ENCODE results near the gene INS. TPM values are rescaled to one million over a fixed set of nuclear protein-coding genes. Genes with fewer than 3 reads are reported as not detected.
A peak's percentile ranks its signal among the peaks of the same experiment; 100 is the strongest.

The INS gene
- total RNA-seq, 1 donor from 2014 or later: not detected

- Mint-ChIP-seq H3K4me1 (peaks cover 28% of the 10 kb centered on the region), H3K27ac (peak overlapping the region; percentile 85), H3K9me3 (no peaks in the 10 kb centered on the region), H3K27me3 (ENCODE audit: low read depth) (peaks cover 71% of the 10 kb centered on the region), H3K4me3 (peak overlapping the region; percentile 73), H3K36me3 (no peaks in the 10 kb centered on the region)
- peak; percentile 68 to 78 for DNase-seq (ENCODE audit: low spot score in 2 of 2, unreplicated experiment in 2 of 2)
- TF ChIP-seq, protein P1, sequence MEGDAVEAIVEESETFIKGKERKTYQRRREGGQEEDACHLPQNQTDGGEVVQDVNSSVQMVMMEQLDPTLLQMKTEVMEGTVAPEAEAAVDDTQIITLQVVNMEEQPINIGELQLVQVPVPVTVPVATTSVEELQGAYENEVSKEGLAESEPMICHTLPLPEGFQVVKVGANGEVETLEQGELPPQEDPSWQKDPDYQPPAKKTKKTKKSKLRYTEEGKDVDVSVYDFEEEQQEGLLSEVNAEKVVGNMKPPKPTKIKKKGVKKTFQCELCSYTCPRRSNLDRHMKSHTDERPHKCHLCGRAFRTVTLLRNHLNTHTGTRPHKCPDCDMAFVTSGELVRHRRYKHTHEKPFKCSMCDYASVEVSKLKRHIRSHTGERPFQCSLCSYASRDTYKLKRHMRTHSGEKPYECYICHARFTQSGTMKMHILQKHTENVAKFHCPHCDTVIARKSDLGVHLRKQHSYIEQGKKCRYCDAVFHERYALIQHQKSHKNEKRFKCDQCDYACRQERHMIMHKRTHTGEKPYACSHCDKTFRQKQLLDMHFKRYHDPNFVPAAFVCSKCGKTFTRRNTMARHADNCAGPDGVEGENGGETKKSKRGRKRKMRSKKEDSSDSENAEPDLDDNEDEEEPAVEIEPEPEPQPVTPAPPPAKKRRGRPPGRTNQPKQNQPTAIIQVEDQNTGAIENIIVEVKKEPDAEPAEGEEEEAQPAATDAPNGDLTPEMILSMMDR (IDR thresholded peaks at IDR 0.05; ENCODE audit: unreplicated experiment): no peak
Measured at GRCh38 chr11:2137202-2138067, 23.6 kb downstream of the INS start.

GRCh38 chr11:2136952-2137201, 24.1 kb downstream of the INS start:
- no peaks in the 10 kb centered on the region for H3K9me3 Mint-ChIP-seq
- TF ChIP-seq, protein P1 (IDR thresholded peaks at IDR 0.05; ENCODE audit: unreplicated experiment): no peak
- peaks cover 26% of the 10 kb centered on the region for H3K4me1 Mint-ChIP-seq
- peak overlapping the region; percentile 30 for H3K27ac Mint-ChIP-seq
- H3K36me3 Mint-ChIP-seq: no peaks in the 10 kb centered on the region
- DNase-seq (ENCODE audit: low spot score in 2 of 2, unreplicated experiment in 2 of 2): no peak
- peaks cover 71% of the 10 kb centered on the region for H3K27me3 Mint-ChIP-seq (ENCODE audit: low read depth)
- peak overlapping the region; percentile 73 for H3K4me3 Mint-ChIP-seq

DNA sequence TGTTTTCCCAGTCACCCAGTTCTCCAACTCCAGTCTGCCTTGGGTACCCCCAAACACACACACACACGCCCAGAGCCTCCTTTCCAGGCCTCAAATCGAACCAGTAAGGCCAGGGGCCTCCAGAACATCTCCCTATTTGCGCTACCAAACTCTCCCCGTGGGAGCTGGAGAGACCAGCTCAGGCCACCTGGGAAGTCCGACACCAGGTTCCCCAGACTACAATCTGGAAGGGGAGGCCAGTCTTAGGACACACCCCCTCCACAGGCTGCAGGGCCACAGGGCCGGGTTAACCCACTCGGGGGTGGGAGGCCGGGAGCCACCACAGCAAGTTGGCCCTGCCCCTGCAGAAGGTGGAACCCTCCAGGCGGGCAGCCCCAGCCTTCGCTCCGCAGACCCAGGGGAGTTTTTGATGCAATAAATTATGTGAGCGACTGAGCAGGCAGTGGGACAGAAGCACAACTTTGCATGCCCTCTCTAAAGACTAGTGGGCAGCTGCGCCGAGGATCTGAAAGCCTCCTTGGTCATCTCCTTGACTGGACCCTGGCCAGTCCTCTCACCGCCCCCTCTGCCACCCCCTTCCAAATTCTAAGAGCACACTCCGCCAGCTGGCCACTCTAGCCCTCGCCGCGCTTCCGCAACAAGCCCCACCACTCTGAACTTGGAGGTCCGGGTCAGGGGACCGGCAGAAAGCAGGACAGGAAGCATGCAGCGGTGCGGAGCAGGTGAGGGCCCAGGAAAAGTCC, 24.6 kb downstream of the INS start:
- peak overlapping the region; percentile 66 for H3K27ac Mint-ChIP-seq
- TF ChIP-seq, protein P1 (IDR thresholded peaks at IDR 0.05; ENCODE audit: unreplicated experiment): no peak
- no peak for DNase-seq (ENCODE audit: low spot score in 2 of 2, unreplicated experiment in 2 of 2)
- H3K27me3 Mint-ChIP-seq (ENCODE audit: low read depth): peaks cover 72% of the 10 kb centered on the region
- peaks cover 3% of the 10 kb centered on the region for H3K36me3 Mint-ChIP-seq
- H3K4me1 Mint-ChIP-seq: peaks cover 26% of the 10 kb centered on the region
- no peaks in the 10 kb centered on the region for H3K9me3 Mint-ChIP-seq
- H3K4me3 Mint-ChIP-seq: peak overlapping the region; percentile 73

- H3K36me3 Mint-ChIP-seq: peaks cover 5% of the 10 kb centered on the region
- no peaks in the 10 kb centered on the region for H3K9me3 Mint-ChIP-seq
- peak overlapping the region; percentile 66 for H3K27ac Mint-ChIP-seq
- peak overlapping the region; percentile 73 for H3K4me3 Mint-ChIP-seq
- peaks cover 22% of the 10 kb centered on the region for H3K4me1 Mint-ChIP-seq
- no peak for DNase-seq (ENCODE audit: low spot score in 2 of 2, unreplicated experiment in 2 of 2)
- TF ChIP-seq, protein P1 (IDR thresholded peaks at IDR 0.05; ENCODE audit: unreplicated experiment): no peak
- H3K27me3 Mint-ChIP-seq (ENCODE audit: low read depth): peaks cover 72% of the 10 kb centered on the region
Measured at GRCh38 chr11:2135648-2136201, 25.3 kb downstream of the INS start.

DNA sequence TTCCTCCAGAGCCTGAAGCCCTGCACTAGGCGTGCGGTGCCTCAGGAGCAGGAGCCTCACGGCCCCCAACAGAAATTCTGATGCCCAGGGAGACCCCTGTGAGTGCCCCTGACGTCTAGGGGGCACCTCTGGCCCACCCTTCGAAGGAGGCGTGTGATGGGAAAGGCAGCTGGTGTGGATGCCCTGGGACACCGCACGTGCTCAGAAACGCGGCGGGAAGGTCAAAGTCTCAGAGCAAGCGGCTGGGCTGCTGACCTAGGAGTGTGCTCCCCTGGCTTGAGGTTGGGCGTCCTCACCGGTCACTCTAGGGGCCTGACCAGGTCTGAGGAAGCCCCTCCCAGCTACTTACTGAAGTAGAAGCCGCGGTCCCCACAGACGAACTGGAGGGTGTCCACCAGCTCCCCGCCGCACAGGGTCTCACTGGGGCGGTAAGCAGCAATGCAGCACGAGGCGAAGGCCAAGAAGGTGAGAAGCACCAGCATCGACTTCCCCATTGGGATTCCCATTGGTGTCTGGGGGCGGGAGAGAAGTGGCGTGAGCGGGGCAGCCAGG, 25.9 kb downstream of the INS start:
- Mint-ChIP-seq H3K27ac (peak overlapping the region; percentile 66), H3K4me3 (peak overlapping the region; percentile 73)

More for the DNA sequence above, 25.9 kb downstream of the INS start:
- Mint-ChIP-seq H3K27me3 (ENCODE audit: low read depth) (peaks cover 68% of the 10 kb centered on the region), H3K9me3 (no peaks in the 10 kb centered on the region), H3K4me1 (peaks cover 22% of the 10 kb centered on the region), H3K36me3 (peaks cover 5% of the 10 kb centered on the region)
- TF ChIP-seq, protein P1 (IDR thresholded peaks at IDR 0.05; ENCODE audit: unreplicated experiment): no peak
- DNase-seq (ENCODE audit: low spot score in 2 of 2, unreplicated experiment in 2 of 2): no peak
